Measurements from ENCODE around the gene NPAS3.

GRCh38 chr14:33805593-33805992 lies 866.9 kb downstream of the NPAS3 start:
- TF ChIP-seq CTCF (IDR thresholded peaks at IDR 0.05; ENCODE audit: low read depth, low read length) (no peak), EZH2phosphoT487 (IDR thresholded peaks at IDR 0.05; ENCODE audit: low read depth) (no peak)

Data from OCI-LY3 (cell line).